ENCODE data around the gene AGAP1. TPM values are rescaled to one million over a fixed set of nuclear protein-coding genes. Genes with fewer than 3 reads are reported as not detected.
A peak's percentile ranks its signal among the peaks of the same experiment; 100 is the strongest.

Gene AGAP1
- total and polyA plus RNA-seq, 11 donors, result 5.9 to 21.6 (median 18.9) TPM

- H3K9me3 ChIP-seq, result no peaks in the 10 kb centered on the region
- no peak overlapping the region for H3K27ac ChIP-seq
- DNase-seq (no peak), ATAC-seq (no peak)
- no peaks in the 10 kb centered on the region for H3K27me3 ChIP-seq
- WGBS, 4 donors, result 95 to 98% (median 96%) methylated on average over 26 to 29 of the region's 29 CpGs
- H3K4me3 ChIP-seq, result no peak overlapping the region
- peaks cover 0 to 13% (median 3%) of the 10 kb centered on the region in 9 donors for H3K36me3 ChIP-seq
- intact Hi-C loops (cut with DNase I), result loop anchor here in 9 of 10 donors (5.0 to 10.0 kb wide), 5 partner anchors 65 to 1195 kb away; no protein-coding TSS in a partner anchor
- no peaks in the 10 kb centered on the region for H3K4me1 ChIP-seq
- no peak for TF ChIP-seq CTCF (IDR thresholded peaks at IDR 0.05)
- no peak for TF ChIP-seq POLR2A (IDR thresholded peaks at IDR 0.05)
Observed at GRCh38 chr2:235739704-235740415, 246.0 kb downstream of the AGAP1 start.

- 73 to 84% (median 78%) methylated on average over 9 of the region's 9 CpGs for WGBS, 4 donors
- no peak for DNase-seq
- Histone ChIP-seq H3K9me3 (no peaks in the 10 kb centered on the region), H3K27ac (no peak overlapping the region), H3K36me3 (peaks cover 0 to 22% (median 7%) of the 10 kb centered on the region in 9 donors), H3K4me1 (no peaks in the 10 kb centered on the region), H3K27me3 (no peaks in the 10 kb centered on the region), H3K4me3 (no peak overlapping the region)
- TF ChIP-seq CTCF (IDR thresholded peaks at IDR 0.05) (peak in 3 of 12 donors; percentile 10 to 15 (median 14)), POLR2A (IDR thresholded peaks at IDR 0.05) (no peak)
- no peak for ATAC-seq
- intact Hi-C loops (cut with DNase I), result loop anchor here in 9 of 10 donors (5.0 to 10.0 kb wide), 5 partner anchors 66 to 1196 kb away; no protein-coding TSS in a partner anchor
Observed at GRCh38 chr2:235740821-235741220, 247.0 kb downstream of the AGAP1 start.

GRCh38 chr2:235744161-235744560 lies 250.3 kb downstream of the AGAP1 start:
- Histone ChIP-seq H3K27ac (no peak overlapping the region), H3K4me1 (peaks cover 0 to 6% (median 1%) of the 10 kb centered on the region in 12 donors), H3K9me3 (no peaks in the 10 kb centered on the region), H3K4me3 (no peak overlapping the region), H3K27me3 (no peaks in the 10 kb centered on the region), H3K36me3 (peaks cover 0 to 22% (median 7%) of the 10 kb centered on the region in 9 donors)
- ATAC-seq (no peak), DNase-seq (no peak)
- intact Hi-C loops (cut with DNase I), result loop anchor here in 9 of 10 donors (5.0 to 10.0 kb wide), 5 partner anchors 69 to 1199 kb away; no protein-coding TSS in a partner anchor
- 92 to 96% (median 94%) methylated on average over 11 to 12 of the region's 12 CpGs for WGBS, 4 donors
- TF ChIP-seq CTCF (IDR thresholded peaks at IDR 0.05), result no peak
- no peak for TF ChIP-seq POLR2A (IDR thresholded peaks at IDR 0.05)

GRCh38 chr2:235745597-235745996 lies 251.8 kb downstream of the AGAP1 start:
- TF ChIP-seq CTCF (IDR thresholded peaks at IDR 0.05) (no peak), POLR2A (IDR thresholded peaks at IDR 0.05) (no peak)
- H3K36me3 ChIP-seq, result peaks cover 0 to 29% (median 12%) of the 10 kb centered on the region in 9 donors

More at GRCh38 chr2:235745597-235745996, 251.8 kb downstream of the AGAP1 start:
- 93 to 95% (median 94%) methylated on average over 6 of the region's 6 CpGs for WGBS, 4 donors
- H3K4me1 ChIP-seq, result peaks cover 0 to 10% (median 1%) of the 10 kb centered on the region in 12 donors
- no peaks in the 10 kb centered on the region for H3K27me3 ChIP-seq
- ATAC-seq (no peak), DNase-seq (no peak)
- H3K27ac ChIP-seq, result no peak overlapping the region
- no peak overlapping the region for H3K4me3 ChIP-seq
- intact Hi-C loops (cut with DNase I), result loop anchor here (1.0 to 10.0 kb wide), 9 partner anchors 68 to 1201 kb away; partner anchors contain the start of gene AGAP1 (in 1 of the 10)
- no peaks in the 10 kb centered on the region for H3K9me3 ChIP-seq

All from heart left ventricle (tissue), 16 donors.